GM10248 (cell line): ENCODE results near the gene PSORS1C1.
"Not testable (repeated sequence)": the region's sequence is repeated elsewhere in the genome, so short reads cannot be mapped to it uniquely, and the experiment has no call there.

Experiments
- CTCF ChIA-PET: fragments of 300-600 bp; sonication (Branson Sonifier 250); formaldehyde crosslinking; extraction: SDS; loops from one replicate; lab custom pipeline; 2021; ENCODE audit warnings: antibody characterized with exemption; lab: Yijun Ruan, JAX
- POLR2A ChIA-PET: fragments of 350-650 bp; sonication (Branson Sonifier 250); formaldehyde crosslinking; extraction: SDS; loops from one replicate; lab custom pipeline; 2020; ENCODE audit warnings: antibody characterized with exemption; lab: Yijun Ruan, JAX
- DNase-seq: peaks from one replicate; pipeline ENCODE4 v3.0.0; 2012; ENCODE audit errors: extremely low spot score
- TF ChIP-seq, protein P1 (sequence below): IDR thresholded peaks from 2 replicates; pipeline ENCODE4 v1.5.1; 2012; ENCODE audit warnings: mild to moderate bottlenecking, low read depth; ENCODE audit errors: extremely low read depth, missing control alignments, control extremely low read depth

The PSORS1C1 gene

DNA sequence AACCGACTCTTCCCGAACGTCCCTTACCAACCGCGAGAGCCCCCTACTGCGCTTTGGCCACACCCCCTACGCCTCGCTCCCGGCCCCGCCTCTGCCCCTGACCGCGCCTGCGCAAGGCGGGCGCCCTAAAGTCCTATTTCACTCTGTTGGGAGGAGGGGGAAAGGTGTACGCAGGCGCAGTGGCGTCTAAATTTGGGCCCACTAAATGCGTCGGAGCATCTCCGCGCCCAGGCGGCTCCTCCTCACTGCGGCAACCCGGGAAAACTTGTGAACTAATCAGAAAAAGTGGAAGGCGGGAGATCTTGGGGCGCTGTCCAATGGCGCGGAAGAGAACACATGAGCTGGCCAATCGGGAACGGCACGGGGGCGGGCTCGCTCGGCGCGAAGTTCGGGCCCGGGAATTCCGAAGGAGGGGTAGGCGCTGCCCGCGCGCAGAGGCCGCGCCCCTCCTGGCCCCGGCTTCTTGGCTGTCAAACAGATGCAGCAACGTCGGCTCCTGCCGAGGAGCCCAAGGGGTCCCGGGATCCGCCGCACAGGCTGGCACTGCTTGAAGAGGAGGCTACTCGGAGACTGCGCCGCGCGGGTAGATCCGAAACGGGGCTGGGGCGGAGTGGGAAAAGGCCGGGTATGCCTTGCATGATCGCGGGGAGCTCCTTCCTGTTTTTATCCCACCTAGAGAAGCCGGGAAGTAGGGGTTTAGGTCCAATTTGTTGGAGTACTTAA, 43.7 kb downstream of the PSORS1C1 start, which contains the start of gene TCF19:
TSS of gene TCF19 (plus strand) at position 450 of the 723 bp plus-strand sequence. CDS start 881 bp downstream, outside the sequence.
- peak; percentile 100 for DNase-seq
- POLR2A ChIA-PET: interaction anchor here (1.0 kb wide), 1 partner anchor 37 kb away, joined by 3 read pairs; no protein-coding TSS in a partner anchor
- TF ChIP-seq, protein P1, sequence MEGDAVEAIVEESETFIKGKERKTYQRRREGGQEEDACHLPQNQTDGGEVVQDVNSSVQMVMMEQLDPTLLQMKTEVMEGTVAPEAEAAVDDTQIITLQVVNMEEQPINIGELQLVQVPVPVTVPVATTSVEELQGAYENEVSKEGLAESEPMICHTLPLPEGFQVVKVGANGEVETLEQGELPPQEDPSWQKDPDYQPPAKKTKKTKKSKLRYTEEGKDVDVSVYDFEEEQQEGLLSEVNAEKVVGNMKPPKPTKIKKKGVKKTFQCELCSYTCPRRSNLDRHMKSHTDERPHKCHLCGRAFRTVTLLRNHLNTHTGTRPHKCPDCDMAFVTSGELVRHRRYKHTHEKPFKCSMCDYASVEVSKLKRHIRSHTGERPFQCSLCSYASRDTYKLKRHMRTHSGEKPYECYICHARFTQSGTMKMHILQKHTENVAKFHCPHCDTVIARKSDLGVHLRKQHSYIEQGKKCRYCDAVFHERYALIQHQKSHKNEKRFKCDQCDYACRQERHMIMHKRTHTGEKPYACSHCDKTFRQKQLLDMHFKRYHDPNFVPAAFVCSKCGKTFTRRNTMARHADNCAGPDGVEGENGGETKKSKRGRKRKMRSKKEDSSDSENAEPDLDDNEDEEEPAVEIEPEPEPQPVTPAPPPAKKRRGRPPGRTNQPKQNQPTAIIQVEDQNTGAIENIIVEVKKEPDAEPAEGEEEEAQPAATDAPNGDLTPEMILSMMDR: no peak
- CTCF ChIA-PET: interaction anchor here (1.3 to 3.9 kb wide), 11 partner anchors 8 to 334 kb away, joined by 3 to 19 read pairs (median 5); no protein-coding TSS in a partner anchor

DNA sequence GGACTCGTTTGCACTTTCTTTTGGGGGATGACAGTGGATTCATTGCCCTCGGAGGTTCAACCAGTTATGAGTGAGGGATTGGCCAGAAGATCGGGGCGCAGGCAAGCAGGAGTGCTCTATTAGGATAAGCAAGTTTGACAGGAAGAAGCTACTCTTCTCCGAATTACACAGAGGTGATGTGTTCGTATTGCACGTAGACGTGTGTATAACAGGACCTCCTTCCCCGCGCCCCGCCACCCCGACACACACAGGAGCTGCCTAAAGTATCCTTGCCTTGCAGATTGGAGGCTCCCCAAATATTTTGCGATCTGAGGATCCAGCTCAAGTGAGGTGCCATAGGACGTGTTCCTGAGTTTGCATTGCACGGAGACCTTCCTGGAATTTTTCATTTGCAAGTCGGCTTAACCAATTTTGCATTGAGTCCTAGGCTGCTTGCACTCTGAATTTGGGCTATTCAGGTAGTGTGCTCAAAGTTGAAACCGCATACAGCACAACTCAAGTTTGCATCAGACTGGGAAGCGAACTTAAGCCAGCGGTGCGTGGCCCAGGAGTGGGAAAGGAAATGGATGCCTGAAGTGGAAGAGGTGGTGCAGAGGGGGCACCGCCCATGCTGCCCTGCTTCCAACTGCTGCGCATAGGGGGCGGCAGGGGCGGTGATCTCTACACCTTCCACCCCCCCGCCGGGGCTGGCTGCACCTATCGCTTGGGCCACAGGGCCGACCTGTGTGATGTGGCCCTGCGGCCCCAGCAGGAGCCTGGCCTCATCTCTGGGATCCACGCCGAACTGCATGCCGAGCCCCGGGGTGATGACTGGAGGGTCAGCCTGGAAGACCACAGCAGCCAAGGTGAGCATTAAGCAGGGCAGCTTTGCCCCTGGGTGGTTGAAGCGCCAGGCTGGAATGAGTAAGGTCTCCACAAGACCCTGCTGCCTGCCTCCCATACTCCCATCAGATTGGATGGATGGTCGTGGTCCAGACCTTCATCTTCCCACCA, 44.6 kb downstream of the PSORS1C1 start:
- ChIA-PET CTCF (interaction anchor here (0.8 to 3.9 kb wide), 11 partner anchors 12 to 333 kb away, joined by 3 to 19 read pairs (median 5); no protein-coding TSS in a partner anchor), POLR2A (interaction anchor here (1.0 kb wide), 1 partner anchor 36 kb away, joined by 3 read pairs; no protein-coding TSS in a partner anchor)
- no peak for DNase-seq
- TF ChIP-seq, protein P1: no peak

DNA sequence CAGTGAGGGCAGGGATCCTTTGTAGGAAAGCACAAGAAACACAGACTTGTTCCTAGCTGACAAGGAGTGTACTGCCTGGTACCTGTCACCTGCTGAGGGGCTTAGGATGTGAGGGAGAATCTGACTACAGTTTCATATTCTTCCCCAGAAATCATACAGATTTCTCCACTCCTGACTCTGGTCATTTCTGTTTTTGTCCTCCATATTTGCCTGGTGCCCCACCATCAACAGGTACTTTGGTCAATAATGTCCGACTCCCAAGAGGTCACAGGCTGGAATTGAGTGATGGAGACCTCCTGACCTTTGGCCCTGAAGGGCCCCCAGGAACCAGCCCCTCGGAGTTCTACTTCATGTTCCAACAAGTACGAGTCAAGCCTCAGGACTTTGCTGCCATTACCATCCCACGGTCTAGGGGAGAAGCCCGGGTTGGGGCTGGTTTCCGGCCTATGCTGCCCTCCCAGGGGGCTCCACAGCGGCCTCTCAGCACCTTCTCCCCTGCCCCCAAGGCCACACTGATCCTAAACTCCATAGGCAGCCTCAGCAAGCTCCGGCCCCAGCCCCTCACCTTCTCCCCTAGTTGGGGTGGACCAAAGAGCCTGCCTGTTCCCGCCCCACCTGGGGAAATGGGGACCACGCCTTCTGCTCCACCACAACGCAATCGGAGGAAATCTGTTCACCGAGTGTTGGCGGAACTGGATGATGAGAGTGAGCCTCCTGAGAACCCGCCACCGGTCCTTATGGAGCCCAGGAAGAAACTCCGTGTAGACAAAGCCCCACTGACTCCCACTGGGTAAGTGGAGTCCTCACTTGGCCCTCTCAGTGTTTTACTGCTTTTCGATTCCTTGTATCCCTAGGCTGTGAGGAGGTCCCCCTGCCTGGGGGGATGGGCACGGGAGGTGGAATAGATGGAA, 46.9 kb downstream of the PSORS1C1 start:
- DNase-seq: no peak
- POLR2A ChIA-PET: no interaction called here
- TF ChIP-seq, protein P1: no peak
- CTCF ChIA-PET: interaction anchor here (1.1 to 3.3 kb wide), 3 partner anchors 21 to 35 kb away, joined by 3 to 15 read pairs (median 3); no protein-coding TSS in a partner anchor

DNA sequence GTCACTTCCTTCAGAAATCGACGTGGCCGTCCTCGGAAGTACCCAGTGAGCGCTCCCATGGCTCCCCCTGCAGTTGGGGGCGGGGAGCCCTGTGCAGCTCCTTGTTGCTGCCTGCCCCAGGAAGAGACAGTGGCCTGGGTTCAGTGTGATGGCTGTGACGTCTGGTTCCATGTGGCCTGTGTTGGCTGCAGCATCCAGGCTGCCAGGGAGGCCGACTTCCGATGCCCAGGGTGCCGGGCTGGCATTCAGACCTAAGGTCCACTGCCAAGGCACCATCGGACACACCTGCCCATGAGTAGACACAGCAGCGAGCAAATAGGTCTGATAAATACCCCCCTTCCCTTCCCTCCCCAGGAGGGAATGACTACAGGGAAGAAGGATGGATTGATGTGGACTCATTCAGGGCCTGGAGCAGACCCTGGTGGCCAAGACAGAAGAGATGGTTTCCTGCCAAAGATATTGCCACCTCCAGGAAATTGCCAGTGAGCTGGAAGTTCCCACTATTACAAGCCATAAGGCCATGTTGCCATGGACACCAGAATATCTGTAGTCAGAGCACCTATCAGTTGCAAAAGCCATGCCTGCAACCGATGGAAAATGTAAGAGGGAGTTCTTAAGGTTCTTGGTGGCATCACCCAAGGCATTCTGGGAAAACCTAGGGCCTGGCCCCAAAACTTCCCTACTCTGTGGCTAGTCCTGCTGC, 48.0 kb downstream of the PSORS1C1 start:
- no peak for DNase-seq
- TF ChIP-seq, protein P1: no peak
- POLR2A ChIA-PET: no interaction called here
- CTCF ChIA-PET: interaction anchor here (0.9 to 3.3 kb wide), 7 partner anchors 12 to 35 kb away, joined by 3 to 21 read pairs (median 5); partner anchors contain the start of gene PSORS1C2

DNA sequence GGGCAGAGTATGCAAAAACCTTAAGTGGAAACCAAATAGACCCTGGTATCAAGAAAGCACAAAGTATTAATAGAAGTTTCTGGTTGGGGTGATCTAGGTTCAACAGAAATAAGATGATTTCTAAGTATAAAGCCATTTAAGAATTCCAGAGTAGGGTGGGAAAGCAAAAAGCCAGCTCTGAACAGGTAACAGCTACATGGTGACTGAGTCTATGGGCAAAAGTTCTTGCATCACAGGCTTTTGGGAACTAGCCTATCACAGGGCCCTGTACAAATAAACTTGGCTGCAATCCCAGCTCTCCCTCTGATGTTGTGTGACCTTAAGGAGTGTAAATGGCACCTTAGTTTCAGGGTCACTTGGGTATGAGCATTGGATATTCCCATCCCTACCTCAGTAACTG, 49.3 kb downstream of the PSORS1C1 start:
- ChIA-PET CTCF (interaction anchor here (0.9 to 3.3 kb wide), 7 partner anchors 9 to 278 kb away, joined by 3 to 21 read pairs (median 4); partner anchors contain the start of gene PSORS1C2), POLR2A (no interaction called here)
- DNase-seq: no peak
- TF ChIP-seq, protein P1: no peak

DNA sequence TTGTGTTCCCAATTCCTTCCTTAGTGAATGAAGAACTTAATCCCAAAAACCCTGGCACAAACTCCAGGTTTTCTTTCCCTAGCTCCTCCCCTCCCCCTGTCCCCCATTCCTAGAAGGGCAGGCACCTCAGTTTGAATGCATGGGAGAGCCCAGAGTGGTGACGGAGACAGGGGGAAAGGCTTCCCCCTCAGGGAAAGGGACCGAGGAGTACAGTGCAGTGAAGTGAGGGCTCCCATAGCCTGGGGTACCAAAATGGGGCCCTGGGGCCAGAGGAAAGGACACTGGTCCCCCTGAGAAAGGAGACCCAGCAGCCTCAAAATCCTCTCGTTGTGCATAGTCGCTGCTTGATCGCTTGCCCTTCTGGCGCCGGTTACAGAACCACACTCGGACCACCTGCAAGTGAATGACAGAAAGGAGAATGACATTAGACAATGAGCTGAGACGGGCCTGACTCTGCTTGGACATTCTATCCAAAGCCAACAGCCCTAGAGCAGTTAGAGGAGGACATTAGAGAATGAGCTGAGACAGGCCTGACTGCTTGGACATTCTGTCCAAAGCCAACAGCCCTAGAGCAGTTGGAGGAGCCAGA, 50.0 kb downstream of the PSORS1C1 start:
- DNase-seq: not testable (repeated sequence)
- ChIA-PET CTCF (interaction anchor here (0.9 to 3.3 kb wide), 13 partner anchors 10 to 277 kb away, joined by 3 to 21 read pairs (median 6); partner anchors contain the start of gene PSORS1C2), POLR2A (interaction anchor here (1.0 to 1.3 kb wide), 2 partner anchors 33 to 39 kb away, joined by 3 to 4 read pairs; no protein-coding TSS in a partner anchor)

DNA sequence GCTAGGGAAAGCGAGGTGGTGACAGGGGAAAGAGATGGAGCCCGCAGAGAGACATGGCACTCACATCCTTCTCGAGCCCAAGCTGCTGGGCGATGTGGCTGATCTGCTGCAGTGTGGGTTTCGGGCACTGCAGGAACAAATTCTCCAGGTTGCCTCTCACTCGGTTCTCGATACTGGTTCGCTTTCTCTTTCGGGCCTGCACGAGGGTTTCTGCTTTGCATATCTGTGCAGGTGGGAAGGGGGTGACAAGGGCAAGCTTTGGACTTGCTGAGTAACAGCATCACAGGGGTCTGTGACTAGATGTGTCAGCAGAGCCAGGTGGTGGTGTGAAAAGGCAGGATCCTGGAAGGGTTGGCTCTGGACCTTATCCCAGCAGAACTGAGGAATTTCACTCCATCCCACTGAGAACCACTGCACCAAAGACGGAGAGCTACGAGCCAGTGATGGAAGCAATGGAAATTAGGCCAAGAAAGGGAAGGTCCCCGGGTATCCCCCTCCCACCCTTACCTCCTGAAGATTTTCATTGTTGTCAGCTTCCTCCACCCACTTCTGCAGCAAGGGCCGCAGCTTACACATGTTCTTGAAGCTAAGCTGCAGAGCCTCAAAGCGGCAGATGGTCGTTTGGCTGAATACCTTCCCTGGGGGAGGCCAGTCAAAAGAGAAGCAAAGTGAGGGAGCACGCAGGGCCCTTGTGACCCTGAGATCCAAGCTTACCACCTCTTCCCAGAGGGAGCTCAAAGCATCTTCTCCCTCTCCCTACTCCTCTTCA, 50.6 kb downstream of the PSORS1C1 start:
- ChIA-PET POLR2A (interaction anchor here (0.5 to 1.3 kb wide), 5 partner anchors 25 to 541 kb away, joined by 3 to 4 read pairs (median 3); no protein-coding TSS in a partner anchor), CTCF (interaction anchor here (0.9 to 3.3 kb wide), 12 partner anchors 8 to 201 kb away, joined by 3 to 21 read pairs (median 8); partner anchors contain the start of genes CCHCR1 and PSORS1C2)
- peak; percentile 65 for DNase-seq
